Stimulated activated CD8-positive, alpha-beta memory T cell treated with anti-CD3 and anti-CD28 coated beads, Interleukin-2, amount 100 ng/mL, for 48 hours (primary cell): ENCODE measurements around the gene RPL28.

ENCODE experiments used
- DNase-seq, 2 donors: peaks; one replicate each; pipeline ENCODE4 v3.0.0-alpha.2; 2020; ENCODE audit warnings: low read depth in 2 of 2

Gene RPL28

GRCh38 chr19:55385724-55386492 lies at the start of gene RPL28:
RPL28 (plus strand) TSS chr19:55385932; CDS start chr19:55386358, 426 bp downstream.
- DNase-seq, result peak; percentile 95 to 98

DNA sequence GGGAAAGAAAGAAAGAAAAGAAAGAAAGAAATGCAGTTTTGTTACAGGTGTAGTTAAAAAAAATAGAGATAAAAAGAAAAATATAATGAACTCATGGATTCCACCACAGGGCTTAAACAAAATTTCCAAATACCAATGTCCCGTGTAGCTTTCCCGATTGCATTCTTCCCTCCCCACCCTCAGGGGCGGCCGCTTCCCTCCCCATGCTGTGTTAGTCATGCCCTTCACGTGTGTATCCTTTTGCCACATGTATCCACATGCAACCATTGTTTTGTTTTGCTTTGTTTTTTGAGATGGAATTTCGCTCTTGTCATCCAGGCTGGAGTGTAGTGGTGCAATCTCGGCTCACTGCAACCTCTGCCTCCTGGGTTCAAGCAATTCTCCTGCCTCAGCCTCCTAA lies 49.6 kb upstream of the RPL28 start:
- DNase-seq, result no peak

DNA sequence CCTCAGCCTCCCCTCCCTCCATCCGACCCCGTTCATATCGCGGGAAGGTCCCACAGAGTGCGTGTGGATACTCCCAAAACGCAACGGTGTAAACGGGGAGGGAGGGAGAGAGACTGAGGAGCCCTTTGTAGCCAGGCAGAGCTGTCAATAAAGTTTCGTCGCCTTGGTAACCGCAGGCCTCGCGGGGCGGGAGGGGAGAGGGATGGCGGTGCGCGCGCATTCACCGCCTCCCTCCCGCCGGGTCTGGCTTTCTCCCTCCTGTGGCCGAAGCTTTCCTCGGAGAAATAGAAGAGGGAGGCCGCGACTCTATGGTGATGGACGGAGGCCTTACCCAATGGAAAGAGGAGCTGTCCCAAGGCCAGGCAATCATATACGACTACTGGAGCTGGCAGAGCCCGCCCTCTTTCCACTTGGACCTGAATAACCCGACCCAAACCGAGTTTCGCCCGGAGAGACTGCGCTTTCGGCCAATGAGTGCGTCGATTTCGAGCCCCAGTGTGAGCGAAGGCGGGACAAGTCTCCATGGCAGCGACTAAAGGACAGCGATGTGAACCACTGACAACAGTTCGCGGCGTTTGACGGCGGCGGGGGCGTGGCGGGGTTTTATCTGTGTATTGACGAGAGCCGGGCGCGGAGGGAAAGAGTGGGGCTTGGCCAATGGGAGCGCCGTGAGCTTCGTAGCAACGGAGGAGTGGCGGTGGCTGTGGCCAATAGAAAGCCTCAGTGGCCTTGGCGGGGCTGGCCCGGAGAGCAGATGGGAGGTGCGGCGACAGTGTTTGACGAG lies 46.4 kb upstream of the RPL28 start, which contains the start of gene KMT5C:
KMT5C (plus strand) TSS at position 772 of the 784 bp plus-strand sequence. CDS start 2,061 bp downstream, outside the sequence.
- DNase-seq, result peak; percentile 100

- DNase-seq, result no peak
Measured at GRCh38 chr19:55339889-55340783, 45.6 kb upstream of the RPL28 start.

GRCh38 chr19:55340784-55341147 lies 45.0 kb upstream of the RPL28 start:
- DNase-seq, result peak in 1 of 2 donors; percentile 17

- peak; percentile 59 to 72 for DNase-seq
Measured at GRCh38 chr19:55341171-55341588, 44.6 kb upstream of the RPL28 start.

DNA sequence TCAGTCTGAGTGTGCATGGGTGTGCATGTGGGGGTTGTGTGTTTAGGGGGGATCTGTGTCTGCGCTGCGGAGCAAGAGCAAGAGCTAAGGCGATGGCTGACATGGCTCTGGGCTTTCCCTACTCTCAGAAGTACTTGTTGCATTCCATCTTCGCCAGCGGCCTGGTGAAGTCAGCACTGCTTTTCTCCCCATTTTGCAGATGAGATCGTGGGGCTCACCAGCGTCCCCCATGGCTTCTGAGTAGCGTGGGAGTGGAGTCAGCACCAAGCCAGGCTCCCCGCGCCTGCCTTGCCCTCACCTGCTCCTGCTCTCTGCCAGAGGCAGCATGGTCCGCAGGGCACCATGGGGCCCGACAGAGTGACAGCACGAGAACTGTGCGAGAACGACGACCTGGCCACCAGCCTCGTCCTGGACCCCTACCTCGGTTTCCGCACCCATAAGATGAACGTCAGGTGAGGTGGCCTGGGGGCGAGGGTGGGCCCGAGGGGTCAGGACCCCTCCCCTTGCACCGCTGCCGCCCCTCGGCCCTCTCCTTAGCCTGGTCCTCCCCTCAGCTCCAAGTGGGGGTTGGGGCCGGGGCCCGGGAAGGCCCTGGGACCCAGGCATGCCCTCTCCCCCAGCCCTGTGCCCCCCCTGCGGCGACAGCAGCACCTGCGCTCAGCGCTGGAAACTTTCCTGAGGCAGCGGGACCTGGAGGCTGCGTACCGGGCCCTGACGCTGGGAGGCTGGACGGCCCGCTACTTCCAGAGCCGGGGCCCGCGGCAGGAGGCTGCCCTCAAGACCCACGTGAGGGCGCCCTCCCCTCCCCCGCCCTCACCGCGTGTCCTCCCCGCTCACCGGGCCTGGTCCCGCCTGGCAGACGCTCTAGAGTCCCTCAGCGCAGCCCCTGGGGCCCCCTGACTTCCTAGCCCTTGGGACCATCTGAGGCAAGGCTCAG lies 43.9 kb upstream of the RPL28 start:
- DNase-seq, result no peak

GRCh38 chr19:55344444-55344843 lies 41.3 kb upstream of the RPL28 start:
- no peak for DNase-seq

DNA sequence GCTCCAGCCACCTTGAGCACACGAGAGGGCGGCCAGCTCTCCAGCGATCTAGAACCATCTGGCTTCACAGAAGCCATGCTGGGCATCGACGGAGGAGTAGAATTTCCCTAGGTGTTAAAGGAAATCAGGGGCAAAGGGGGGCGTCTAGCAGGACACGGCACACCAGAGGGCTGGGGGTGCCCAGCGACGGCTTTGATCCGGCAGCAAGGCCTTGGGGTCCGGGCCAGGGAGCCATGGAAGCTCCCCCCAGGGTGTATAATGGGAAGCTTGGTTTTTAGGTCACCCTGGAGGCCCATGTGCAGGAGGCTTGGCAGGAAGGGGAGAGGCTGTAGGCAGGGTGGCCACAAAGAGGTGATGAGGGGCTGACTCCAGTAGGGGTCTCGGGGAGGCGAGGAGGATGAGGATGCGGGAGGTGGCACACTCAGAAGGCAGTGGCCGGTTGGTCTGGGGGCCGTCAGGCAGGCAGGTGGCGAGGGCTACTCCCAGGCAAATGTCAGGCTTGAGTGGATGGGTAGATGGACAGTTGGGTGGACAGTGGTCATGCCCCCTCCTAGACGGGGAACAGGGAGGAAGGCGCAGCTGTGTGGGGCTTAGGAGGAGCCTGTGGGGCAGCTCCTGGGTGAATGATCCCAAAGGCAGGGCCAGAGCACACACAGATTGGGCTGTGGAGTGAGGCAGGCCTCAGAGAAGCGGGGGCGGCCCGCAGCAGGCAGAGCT lies 40.5 kb upstream of the RPL28 start:
- no peak for DNase-seq

DNA sequence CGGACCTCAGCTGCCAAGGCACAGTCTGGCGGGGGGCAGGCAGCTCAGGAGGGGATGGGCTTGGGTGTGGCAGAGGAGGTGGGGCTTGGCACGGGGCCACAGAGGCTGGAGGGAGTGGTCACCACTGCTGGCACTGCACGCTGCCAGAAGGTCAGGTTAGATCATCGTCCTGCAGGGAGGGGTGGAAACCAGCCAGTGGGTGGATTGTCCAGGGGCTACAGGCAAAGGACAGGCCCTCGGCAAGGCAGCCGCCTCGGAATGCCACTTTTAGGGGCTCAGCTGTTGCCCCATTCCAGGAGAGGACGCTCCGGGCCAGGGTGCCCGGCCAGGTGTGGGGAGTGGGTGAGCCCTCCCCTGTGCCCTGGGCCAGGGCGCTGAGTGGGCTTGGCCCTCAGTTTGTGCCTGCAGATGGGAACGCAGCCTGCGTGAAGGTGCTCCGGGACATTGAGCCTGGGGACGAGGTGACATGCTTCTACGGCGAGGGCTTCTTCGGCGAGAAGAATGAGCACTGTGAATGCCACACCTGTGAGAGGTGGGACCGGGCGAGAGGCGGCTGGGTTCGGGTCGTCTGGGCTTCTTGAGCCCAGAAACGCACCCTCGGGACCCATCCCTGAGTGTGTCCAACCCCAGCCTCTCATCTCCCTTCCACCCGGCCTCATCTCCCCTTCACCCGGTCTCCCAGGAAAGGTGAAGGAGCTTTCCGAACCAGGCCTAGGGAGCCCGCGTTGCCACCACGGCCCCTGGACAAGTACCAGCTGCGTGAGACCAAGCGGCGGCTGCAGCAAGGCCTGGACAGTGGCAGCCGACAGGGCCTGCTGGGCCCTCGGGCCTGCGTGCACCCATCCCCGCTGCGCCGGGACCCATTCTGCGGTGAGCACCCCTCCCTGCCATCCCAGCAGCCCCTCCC lies 39.7 kb upstream of the RPL28 start:
- DNase-seq, result no peak

DNA sequence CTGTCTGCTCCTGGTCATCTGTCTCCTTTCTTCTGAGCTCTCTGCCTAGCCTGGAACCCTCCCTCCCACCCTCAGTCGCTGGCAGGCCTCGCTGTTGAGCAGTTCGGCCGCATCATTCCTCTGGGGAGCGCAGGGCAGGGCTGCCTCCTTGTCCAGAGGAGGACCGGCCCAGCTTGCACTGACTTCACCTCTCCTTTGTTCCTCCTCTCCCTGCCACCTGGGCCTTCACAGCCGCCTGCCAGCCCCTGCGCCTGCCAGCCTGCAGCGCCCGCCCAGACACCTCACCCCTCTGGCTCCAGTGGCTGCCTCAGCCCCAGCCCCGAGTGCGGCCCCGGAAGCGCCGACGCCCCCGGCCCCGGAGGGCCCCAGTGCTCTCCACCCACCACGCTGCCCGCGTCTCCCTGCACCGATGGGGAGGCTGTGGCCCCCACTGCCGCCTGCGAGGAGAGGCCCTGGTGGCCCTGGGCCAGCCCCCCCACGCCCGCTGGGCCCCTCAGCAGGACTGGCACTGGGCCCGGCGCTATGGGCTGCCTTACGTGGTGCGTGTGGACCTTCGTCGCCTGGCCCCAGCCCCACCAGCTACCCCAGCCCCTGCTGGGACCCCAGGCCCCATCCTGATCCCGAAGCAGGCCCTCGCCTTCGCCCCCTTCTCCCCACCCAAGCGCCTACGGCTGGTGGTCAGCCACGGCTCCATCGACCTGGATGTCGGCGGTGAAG lies 38.8 kb upstream of the RPL28 start:
- DNase-seq, result no peak

GRCh38 chr19:55347442-55348009 lies 38.2 kb upstream of the RPL28 start:
- no peak for DNase-seq

- DNase-seq, result no peak
Measured at GRCh38 chr19:55348317-55349034, 37.3 kb upstream of the RPL28 start.

DNA sequence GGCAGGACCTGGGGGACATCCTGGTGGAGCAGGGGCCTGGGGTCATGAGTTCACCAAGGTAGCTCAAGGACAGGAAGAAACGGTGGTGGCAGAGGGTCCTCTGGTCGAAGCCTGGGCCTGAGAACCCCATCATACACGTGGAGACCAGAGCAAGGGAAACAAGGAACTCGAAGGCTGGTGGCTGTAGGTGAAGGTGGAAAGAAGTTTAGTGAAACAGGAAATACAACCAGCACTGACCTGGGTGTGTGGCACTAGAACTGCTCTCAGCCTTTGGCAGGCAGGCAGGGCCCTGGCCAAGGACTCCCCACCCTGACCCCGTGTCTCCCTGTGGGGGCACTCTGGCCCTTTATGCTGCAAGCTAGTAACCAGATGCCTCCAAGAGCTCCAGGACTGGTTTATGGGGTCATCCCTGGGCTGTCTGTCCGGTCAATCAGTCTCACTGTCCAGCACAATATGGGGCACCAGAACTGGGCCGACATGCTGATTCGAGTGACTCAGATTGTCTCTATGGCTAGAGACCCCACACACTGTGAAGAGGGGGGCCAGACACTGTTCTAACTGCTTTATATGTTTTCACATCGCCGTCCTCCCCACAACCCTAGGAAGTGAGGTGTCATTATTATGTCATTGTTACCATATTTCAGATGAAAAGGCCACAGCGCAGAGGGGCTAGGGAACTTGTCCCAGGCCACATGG lies 35.0 kb upstream of the RPL28 start:
- no peak for DNase-seq

- DNase-seq, result no peak
Measured at GRCh38 chr19:55352040-55352439, 33.7 kb upstream of the RPL28 start.

GRCh38 chr19:55352549-55353145 lies 33.1 kb upstream of the RPL28 start:
- no peak for DNase-seq
